Measurements from ENCODE around the gene CLTB. TPM values are rescaled to one million over a fixed set of nuclear protein-coding genes. Genes with fewer than 3 reads are reported as not detected.

Gene CLTB
- total and polyA plus RNA-seq, 2 donors (not counting 1 experiment from before 2014, with no cell fraction given): 29.9 to 41.7 TPM

DNA sequence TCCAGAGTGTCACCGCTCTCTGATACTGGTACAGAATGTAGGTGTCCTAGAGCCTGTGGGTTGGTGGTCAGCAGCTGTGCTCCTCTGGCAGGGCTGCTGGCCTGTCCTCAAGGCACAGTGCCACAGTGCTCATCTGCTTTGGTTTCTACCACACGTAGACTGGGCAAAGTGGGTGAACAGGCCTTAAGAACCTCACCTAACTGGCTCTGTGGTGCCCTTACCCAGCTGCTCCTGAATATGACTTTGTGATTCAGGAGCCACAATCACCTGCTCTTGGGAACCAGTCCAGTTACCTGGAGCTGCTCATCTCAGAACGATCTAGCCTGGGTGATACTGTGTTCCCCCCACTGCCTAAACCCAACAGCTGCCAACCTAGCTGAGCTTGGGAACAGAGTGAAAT, 34.4 kb downstream of the CLTB start:
- TF ChIP-seq, protein P1, sequence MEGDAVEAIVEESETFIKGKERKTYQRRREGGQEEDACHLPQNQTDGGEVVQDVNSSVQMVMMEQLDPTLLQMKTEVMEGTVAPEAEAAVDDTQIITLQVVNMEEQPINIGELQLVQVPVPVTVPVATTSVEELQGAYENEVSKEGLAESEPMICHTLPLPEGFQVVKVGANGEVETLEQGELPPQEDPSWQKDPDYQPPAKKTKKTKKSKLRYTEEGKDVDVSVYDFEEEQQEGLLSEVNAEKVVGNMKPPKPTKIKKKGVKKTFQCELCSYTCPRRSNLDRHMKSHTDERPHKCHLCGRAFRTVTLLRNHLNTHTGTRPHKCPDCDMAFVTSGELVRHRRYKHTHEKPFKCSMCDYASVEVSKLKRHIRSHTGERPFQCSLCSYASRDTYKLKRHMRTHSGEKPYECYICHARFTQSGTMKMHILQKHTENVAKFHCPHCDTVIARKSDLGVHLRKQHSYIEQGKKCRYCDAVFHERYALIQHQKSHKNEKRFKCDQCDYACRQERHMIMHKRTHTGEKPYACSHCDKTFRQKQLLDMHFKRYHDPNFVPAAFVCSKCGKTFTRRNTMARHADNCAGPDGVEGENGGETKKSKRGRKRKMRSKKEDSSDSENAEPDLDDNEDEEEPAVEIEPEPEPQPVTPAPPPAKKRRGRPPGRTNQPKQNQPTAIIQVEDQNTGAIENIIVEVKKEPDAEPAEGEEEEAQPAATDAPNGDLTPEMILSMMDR (IDR thresholded peaks at IDR 0.05): no peak
- no peak for TF ChIP-seq EZH2 (IDR thresholded peaks at IDR 0.05; ENCODE audit: borderline replicate concordance, insufficient read depth, low read depth, low read length, poor library complexity, severe bottlenecking)
- H3K36me3 ChIP-seq (replicated peaks in 1 of 2; ENCODE audit: control extremely low read depth in 1 of 2, control insufficient read depth in 1 of 2, extremely low read depth in 1 of 2, insufficient read depth in 2 of 2, low read length in 1 of 2): peaks cover 5 to 56% of the 10 kb centered on the region in 2 experiments
- POLR2A ChIA-PET: interaction anchor here (0.8 kb wide), 1 partner anchor 20 kb away, joined by 4 read pairs; no protein-coding TSS in a partner anchor
- ATAC-seq (ENCODE audit: low read depth) (no peak), DNase-seq (no peak)
- no peaks in the 10 kb centered on the region for H3K9me3 Mint-ChIP-seq (ENCODE audit: insufficient read depth)
- no peak overlapping the region for H3K4me3 Mint-ChIP-seq
- H2AFZ ChIP-seq (ENCODE audit: insufficient read depth, low read depth, low read length, poor library complexity, severe bottlenecking): no peak overlapping the region
- intact Hi-C loops (cut with micrococcal nuclease): loop anchor here (10.0 kb wide), 1 partner anchor 147 kb away; the partner anchor contains the start of gene SIMC1
- no peaks in the 10 kb centered on the region for H3K27me3 ChIP-seq (replicated peaks in 1 of 4; ENCODE audit: control extremely low read depth in 1 of 4, control insufficient read depth in 3 of 4, insufficient read depth in 4 of 4, low read length in 3 of 4)
- H3K4me1 ChIP-seq (ENCODE audit: control insufficient read depth in 2 of 2, insufficient read depth in 2 of 2, low read length in 2 of 2): peaks cover 12 to 13% of the 10 kb centered on the region in 2 donors
- H3K9me3 ChIP-seq (ENCODE audit: control extremely low read depth in 1 of 3, control insufficient read depth in 2 of 3, insufficient read depth in 1 of 3, low read length in 2 of 3): no peaks in the 10 kb centered on the region
- peaks cover 19% of the 10 kb centered on the region for H3K79me2 ChIP-seq (ENCODE audit: control insufficient read depth, insufficient read depth, low read length)
- H3K4me3 ChIP-seq (ENCODE audit: control extremely low read depth in 1 of 5, extremely low read depth in 1 of 5, insufficient read depth in 1 of 5, low read depth in 2 of 5, low read length in 4 of 5): no peak overlapping the region
- H3K27ac Mint-ChIP-seq: no peak overlapping the region
- WGBS (ENCODE audit: insufficient coverage): 87% methylated on average over 3 of the region's 3 CpGs
- H3K4me2 ChIP-seq (replicated peaks; ENCODE audit: low read depth, low read length, poor library complexity, severe bottlenecking): no peak overlapping the region
- H3K4me1 Mint-ChIP-seq: peaks cover 16% of the 10 kb centered on the region
- CTCF ChIA-PET: no interaction called here
- H4K20me1 ChIP-seq (ENCODE audit: control insufficient read depth, insufficient read depth, low read length, poor library complexity, severe bottlenecking): peaks cover 9% of the 10 kb centered on the region
- H3K27me3 Mint-ChIP-seq: no peaks in the 10 kb centered on the region
- H3K27ac ChIP-seq (ENCODE audit: low read length in 2 of 2): no peak overlapping the region
- no peak overlapping the region for H3K9ac ChIP-seq (ENCODE audit: low read length)

DNA sequence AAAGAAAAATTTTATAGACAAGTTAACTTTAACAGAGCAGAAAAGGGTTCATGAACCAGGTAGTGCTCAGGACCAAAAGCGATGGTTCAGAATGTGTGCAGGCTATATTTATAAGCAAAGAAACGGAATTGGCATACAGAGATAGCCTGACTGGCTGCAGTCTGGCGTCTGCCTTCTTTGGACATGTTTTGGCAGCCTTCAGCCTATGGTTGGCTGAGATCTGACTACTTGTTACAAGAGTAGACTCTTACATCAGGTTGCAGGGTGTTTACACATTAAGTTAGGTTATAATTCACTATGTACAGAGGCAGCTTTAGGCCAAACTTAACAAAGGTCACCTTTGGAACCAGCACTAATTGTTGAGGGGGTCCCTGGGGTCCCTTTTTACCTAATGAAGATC, 34.9 kb downstream of the CLTB start:
- H3K4me3 ChIP-seq (ENCODE audit: control extremely low read depth in 1 of 5, extremely low read depth in 1 of 5, insufficient read depth in 1 of 5, low read depth in 2 of 5, low read length in 4 of 5): no peak overlapping the region
- Mint-ChIP-seq H3K4me1 (peaks cover 13% of the 10 kb centered on the region), H3K9me3 (ENCODE audit: insufficient read depth) (no peaks in the 10 kb centered on the region), H3K4me3 (no peak overlapping the region), H3K27me3 (no peaks in the 10 kb centered on the region), H3K27ac (no peak overlapping the region)
- WGBS (ENCODE audit: insufficient coverage): 94% methylated on average over 3 of the region's 3 CpGs
- H3K27me3 ChIP-seq (replicated peaks in 1 of 4; ENCODE audit: control extremely low read depth in 1 of 4, control insufficient read depth in 3 of 4, insufficient read depth in 4 of 4, low read length in 3 of 4): no peaks in the 10 kb centered on the region
- H3K27ac ChIP-seq (ENCODE audit: low read length in 2 of 2): no peak overlapping the region
- peaks cover 9% of the 10 kb centered on the region for H4K20me1 ChIP-seq (ENCODE audit: control insufficient read depth, insufficient read depth, low read length, poor library complexity, severe bottlenecking)
- DNase-seq (no peak), ATAC-seq (ENCODE audit: low read depth) (no peak)
- H3K9ac ChIP-seq (ENCODE audit: low read length): no peak overlapping the region
- ChIA-PET CTCF (interaction anchor here (0.7 kb wide), 1 partner anchor 11 kb away, joined by 6 read pairs; no protein-coding TSS in a partner anchor), POLR2A (no interaction called here)
- H2AFZ ChIP-seq (ENCODE audit: insufficient read depth, low read depth, low read length, poor library complexity, severe bottlenecking): no peak overlapping the region
- H3K36me3 ChIP-seq (replicated peaks in 1 of 2; ENCODE audit: control extremely low read depth in 1 of 2, control insufficient read depth in 1 of 2, extremely low read depth in 1 of 2, insufficient read depth in 2 of 2, low read length in 1 of 2): peaks cover 5 to 50% of the 10 kb centered on the region in 2 experiments
- peaks cover 8% of the 10 kb centered on the region in 2 donors for H3K4me1 ChIP-seq (ENCODE audit: control insufficient read depth in 2 of 2, insufficient read depth in 2 of 2, low read length in 2 of 2)
- H3K9me3 ChIP-seq (ENCODE audit: control extremely low read depth in 1 of 3, control insufficient read depth in 2 of 3, insufficient read depth in 1 of 3, low read length in 2 of 3): no peaks in the 10 kb centered on the region
- intact Hi-C loops (cut with micrococcal nuclease): loop anchor here (10.0 kb wide), 1 partner anchor 147 kb away; the partner anchor contains the start of gene SIMC1
- TF ChIP-seq, protein P1 (IDR thresholded peaks at IDR 0.05): no peak
- TF ChIP-seq EZH2 (IDR thresholded peaks at IDR 0.05; ENCODE audit: borderline replicate concordance, insufficient read depth, low read depth, low read length, poor library complexity, severe bottlenecking): no peak
- peaks cover 14% of the 10 kb centered on the region for H3K79me2 ChIP-seq (ENCODE audit: control insufficient read depth, insufficient read depth, low read length)
- H3K4me2 ChIP-seq (replicated peaks; ENCODE audit: low read depth, low read length, poor library complexity, severe bottlenecking): no peak overlapping the region

All from B cell (primary cell).